CD4-positive, alpha-beta T cell treated with Interleukin-4 for 1 hour (primary cell): Measurements from ENCODE around the gene PWWP2A.
"Not testable (repeated sequence)": the region's sequence is repeated elsewhere in the genome, so short reads cannot be mapped to it uniquely, and the experiment has no call there.

Experiments
- DNase-seq, 2 donors: peaks; one replicate each; pipeline ENCODE4 v3.0.0-alpha.2; 2020 to 2022

PWWP2A gene

GRCh38 chr5:160119142-160119904, at the start of gene PWWP2A:
Gene PWWP2A (minus strand): TSS chr5:160119450. CDS start chr5:160119388, 62 bp downstream.
- peak; percentile 99 to 100 for DNase-seq

DNA sequence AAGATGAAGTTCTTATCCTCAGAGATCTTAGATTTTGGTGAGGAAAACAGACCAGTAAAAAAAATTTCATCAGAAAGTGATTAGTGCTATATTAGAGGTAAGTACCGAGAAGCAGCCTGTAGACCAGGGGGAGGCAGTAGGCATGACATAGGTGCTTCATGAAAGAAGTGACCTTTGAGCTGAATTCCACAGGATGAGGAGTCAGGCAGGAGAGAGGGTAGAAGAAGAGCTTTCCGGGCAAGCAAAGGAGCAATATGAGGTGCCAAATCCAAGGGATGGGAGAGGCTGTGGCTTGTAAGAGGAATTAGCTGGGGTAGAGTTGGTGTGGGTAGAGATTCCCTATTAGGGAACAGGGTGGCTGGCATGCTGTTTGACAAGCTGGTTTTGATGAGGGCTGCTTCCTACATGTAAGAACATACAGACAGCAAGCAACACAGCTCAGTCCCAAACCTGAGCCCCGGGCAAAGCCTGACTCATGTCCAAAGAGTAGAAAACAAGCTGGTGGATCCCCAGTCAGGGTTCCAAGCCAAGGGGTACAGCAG, 48.4 kb upstream of the PWWP2A start:
- DNase-seq = no peak

DNA sequence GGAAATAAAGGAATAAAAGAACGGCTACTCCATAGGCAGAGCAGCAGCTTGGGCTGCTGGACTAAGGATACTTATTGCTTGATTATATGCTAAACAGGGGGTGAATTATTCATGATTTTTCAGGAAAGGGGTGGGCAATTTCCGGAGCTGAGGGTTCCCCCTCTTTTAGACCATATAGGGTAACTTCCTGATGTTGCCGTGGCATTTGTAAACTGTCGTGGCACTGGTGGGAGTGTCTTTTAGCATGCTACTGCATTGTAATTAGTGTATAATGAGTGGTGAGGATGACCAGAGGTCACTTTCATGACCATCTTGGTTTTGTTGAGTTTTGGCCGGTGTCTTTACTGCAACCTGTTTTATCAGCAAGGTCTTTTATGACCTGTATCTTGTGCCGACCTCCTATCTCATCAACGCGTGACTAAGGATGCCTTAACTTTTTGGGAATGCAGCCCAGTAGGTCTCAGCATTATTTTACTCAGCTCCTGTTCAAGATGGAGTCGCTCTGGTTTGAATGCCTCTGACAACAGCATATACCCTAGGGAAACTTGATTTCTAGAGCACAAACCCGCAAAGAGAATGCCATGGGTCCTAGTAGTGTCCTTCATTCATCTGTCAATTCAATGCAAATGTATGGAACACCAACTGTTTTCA, 47.8 kb upstream of the PWWP2A start:
- DNase-seq = no peak

DNA sequence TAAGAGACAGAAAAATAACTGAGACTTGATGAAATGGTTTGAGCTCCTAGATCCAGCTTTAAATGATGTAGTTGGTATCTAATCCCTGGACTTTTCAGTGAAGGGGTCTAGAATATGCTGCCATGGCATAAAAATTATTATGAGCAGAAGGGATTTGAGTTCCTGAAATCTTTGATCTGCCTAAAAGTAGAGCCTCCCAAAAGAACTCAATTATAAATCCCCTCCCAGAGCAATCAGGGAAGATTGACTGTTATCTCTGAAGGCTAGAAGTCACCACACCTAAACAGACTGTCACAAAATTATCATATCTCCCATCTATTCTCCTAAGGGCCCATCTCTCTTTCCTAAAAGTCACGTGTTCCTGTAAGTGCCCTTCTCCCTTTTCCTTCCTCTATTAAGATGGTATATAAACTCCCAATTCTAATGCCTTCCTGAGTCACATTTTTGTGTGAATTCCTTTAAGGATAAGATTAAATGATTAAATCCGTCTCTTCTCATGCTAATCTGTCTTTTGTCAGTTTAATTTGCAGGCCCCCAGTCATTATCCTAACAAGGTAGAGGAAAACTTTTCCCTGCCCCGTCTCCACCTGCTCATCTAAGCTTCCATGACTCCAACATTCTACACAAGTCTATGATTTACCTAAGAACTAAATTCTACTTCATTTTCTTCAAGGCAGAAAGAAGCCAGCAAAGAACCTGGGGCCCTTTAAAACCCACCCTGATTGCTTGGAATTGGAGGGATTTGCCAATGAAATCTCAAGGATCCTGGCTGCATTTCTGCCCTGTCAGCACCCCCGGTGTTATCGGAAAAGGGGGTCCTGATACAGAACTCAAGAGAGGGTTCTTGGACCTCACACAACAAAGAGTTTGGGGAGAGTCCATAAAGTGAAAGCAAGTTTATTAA, 47.1 kb upstream of the PWWP2A start:
- DNase-seq = no peak

DNA sequence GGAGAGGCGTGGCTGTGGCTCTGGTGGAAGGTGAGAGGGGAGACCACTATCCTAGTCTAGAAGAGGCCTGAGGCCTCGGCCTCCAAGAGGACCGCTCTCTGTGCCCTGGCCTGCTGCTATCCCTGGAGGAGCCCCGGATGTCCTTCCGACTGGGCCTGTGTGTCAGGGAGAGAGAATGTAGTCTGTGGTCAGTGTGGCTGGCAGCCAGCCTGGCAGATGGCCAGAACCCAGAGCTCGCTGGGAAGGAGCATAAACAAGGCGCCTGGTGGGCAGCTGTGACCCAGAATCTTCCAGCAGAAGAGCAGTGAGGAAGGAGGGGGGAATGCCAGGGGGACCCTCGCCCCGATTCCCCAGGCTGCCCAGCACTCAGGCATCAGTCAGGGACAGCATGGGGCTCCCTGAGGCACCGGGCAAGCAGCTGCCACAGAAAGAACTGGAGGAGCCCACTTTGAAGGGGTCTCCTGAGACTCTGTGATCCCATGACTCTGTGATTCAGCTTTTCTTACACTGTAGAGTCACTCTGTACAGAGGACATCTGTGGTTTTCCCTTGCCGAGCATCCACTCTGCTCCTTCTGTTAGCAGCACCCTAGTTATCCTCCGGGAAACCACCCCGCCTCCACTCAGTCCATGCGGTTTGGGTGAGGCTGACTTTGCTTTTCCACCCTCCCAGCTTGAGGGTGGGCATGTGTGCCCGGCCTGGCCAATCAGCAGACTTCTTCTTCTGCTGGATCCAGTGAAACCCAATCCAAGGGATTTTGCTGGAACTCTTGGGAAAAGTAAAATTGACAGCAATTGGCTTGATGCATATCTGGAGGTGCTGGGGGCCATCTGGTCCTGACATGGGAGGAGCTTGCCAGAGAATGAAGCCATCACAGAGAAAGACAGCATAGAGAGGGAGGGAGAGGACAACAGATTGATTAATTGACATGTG, 46.2 kb upstream of the PWWP2A start:
- DNase-seq = no peak

DNA sequence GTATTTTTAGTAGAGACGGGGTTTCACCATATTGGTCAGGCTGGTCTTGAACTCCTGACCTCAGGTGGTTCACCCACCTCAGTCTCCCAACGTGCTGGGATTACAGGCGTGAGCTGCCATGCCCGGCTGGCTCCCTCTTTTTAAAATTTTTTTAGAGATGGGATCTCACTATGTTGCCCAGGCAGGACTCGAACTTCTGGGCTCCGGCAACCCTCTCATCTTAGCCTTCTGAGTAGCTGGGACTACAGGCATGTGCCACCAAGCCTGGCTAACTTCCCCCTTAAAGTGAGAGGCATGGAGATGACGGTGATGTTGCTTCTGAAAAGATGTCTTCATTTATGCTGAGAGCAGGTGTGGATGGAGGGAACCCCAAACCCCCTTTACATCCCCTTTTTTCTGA, 43.7 kb upstream of the PWWP2A start:
- DNase-seq = no peak

DNA sequence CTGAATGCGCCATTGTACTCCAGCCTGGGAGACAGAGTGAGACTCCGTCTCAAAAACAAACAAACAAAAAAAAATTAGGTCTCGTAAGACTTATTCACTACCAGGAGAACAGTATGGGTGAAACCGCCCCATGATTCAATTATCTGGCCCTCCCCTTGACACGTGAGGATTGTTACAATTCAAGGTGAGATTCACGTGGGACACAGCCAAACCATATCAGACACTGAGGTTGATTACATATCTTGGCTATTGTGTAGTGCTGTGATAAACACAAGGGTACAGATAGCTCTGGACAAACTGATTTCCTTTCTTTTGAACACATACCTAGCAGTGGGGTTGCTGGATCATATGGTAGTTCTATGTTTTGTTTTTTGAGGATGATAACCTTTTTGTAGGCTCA, 42.4 kb upstream of the PWWP2A start:
- DNase-seq = no peak

GRCh38 chr5:160160875-160161274, 41.6 kb upstream of the PWWP2A start:
- not testable (repeated sequence) for DNase-seq

DNA sequence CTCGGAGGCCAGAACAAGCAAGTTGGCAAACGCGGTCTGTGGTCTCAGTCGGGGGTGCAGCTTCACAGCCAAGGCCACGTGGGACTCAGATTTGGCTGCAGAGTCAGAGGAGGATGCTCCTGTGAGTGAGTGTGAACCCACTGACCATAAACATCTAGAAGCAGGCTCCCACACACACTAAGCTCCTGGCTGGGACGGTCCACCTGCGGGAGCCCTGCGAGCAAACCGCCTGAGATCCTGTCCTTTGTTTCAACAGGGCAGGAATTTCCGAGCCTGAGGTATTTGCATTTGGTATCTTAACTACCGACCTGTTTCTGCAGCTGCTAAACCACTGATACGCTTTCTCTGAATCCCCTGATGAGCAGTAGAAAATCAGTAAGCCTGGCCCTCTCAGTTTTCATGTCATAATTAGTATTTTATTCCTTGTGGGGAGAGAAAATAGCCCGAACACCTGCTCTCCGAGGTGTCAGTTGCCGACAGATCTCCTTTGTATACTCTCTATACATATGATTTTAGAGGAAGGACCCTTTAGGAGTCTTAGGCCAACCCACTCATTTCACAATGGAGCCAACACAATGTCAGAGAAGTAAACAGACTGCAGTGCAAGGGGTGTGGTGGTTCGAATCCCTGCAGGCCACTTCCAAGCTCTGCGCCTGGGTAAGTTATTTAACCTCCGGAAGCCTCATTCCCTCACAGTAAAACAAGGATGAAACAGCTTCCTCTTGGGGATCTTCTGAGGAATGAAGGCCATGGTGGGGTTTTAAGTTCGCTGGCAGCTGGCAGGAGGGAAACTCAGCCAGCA, 40.9 kb upstream of the PWWP2A start:
- no peak for DNase-seq

GRCh38 chr5:160158087-160158486, 38.8 kb upstream of the PWWP2A start:
- DNase-seq = no peak

DNA sequence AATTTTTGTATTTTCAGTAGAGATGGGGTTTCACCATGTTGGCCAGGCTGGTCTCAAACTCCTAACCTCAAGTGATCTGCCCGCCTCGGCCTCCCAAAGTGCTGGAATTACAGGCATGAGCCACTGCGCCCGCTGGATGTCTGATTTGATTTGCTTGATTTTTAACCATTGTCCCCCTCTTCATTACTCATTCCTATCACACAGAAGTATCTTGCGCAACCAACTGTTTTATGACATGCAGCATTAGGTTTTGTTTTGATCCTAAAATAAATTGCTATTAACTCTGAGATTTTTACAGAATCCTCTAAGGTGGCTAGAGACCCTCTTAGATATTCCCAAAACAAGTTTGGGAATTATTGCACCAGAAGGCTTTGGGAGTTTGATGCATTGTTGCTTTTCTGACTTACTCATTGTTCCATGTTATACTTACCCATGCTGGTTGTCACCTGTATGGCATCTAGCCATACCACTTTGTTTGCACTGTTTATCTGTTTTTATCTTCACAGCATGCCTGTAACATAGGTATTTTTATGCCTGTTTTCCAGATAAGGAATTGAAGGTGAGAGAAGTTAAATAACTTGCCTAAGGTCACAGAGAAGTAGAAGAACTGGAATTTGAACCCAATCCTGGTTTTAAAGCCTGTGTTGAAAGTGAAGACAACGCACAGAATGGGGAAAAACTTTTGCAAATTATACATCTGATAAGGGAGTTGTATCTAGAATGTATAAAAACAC, 35.9 kb upstream of the PWWP2A start:
- DNase-seq = no peak

DNA sequence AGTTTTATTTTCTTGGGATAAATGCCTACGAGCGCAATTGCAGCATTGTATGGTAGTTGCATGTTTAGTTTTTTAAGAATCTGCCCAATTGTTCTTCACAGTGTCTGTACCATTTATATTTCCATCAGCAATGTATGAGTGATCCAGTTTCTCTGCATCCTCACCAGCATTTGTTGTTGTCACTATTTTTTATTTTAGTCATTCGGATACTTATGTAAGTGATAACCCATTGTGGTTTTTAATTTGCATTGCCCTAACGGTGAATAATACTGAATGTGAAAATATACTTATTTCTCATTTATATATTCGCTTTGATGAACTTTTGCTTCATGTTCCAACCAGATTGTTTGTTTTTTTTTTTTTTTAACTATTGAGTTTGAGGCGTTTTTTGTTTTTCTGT, 33.7 kb upstream of the PWWP2A start:
- no peak for DNase-seq

DNA sequence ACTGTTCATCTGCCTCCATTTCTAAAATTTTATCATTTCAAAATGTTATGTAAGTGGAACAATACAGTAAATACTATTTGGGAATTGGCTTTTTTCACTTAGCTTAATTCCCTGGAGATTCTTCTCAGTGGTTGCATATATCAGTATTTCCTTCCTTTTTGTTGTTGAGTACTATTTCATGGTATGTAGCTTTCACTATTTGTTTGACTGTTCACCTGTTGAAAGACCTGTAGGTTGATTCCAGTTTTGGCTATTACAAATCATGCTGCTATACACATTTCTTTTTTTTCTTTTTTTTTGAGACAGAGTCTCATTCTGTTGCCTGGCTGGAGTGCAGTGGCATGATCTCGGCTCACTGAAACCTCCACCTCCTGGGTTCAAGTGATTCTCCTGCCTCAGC, 33.0 kb upstream of the PWWP2A start:
- no peak for DNase-seq

- DNase-seq = no peak
Observed at GRCh38 chr5:160151017-160151416, 31.8 kb upstream of the PWWP2A start.

GRCh38 chr5:160150381-160150780, 31.1 kb upstream of the PWWP2A start:
- DNase-seq = no peak

DNA sequence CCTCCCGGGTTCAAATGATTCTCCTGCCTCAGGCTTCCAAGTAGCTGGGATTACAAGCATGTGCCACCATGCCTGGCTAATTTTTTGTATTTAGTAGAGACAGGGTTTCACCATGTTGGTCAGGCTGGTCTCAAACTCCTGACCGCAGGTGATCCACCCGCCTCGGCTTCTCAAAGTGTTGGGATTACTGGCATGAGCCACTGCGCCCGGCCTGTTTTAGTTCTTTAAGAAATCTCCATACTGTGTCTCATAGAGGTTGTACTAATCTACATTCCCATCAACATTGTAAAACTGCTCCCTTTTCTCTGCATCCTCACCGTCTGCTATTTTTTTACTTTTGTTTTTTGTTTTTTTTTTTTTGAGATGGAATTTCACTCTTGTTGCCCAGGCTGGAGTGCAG, 25.2 kb upstream of the PWWP2A start:
- not testable (repeated sequence) for DNase-seq

DNA sequence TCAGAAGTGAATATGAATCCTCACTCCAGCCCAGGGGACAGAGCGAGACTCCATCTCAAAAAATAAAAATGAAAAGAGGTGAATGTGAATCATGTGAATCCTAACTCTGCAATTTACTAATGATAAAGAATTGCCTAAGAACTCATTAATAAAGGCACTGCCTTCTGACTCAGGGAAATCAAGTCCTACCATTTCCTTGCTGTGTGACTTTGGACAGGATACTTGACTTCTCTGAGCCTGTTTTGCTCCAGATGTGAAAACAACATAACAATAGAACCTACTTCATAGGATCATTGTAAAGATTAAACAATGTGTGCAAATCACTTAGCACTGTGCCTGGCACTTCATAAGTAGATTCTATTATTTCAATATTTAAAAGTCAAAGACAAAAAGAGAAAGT, 15.1 kb upstream of the PWWP2A start:
- no peak for DNase-seq

GRCh38 chr5:160133918-160134304, 14.7 kb upstream of the PWWP2A start:
- no peak for DNase-seq

DNA sequence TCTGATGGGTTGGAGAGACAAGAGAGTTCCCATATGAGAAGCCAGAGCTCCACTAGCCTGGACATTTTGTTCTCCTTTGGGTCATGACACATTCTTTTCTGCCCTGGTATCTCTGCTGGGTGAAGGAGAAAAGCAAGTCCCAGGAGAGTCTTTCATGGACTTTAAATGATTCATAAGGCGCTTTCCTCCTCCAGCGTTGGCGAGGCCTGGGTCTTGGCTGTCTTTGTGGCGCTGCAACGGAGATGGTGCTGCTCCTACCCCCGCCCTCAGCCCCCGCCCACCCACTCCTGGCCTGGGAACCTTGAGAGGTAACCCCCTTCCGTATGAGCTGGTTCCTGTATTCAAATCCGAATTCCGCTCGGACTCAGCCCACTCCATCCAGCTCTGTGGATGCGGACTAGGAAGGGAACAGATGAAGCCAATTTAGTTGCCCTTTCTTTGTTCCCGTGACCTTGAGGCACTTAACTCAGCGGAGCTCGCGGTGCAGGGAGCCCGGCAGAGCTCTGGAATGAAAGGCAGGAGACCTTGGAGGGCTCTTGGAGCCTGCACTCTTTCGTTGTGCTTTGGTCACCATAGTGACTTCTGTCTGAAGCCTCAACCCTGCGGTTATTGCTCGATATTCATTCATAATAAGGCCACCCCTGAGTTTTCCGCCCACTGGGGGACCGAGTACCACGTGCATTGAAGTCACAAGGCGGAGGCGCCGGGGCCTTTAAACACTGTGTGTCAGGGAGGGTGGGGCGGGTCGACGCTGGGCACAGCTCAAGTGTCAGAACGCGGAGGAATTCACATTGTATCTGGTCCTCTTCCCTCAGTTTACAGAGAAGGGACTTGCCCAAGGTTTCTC, 14.0 kb upstream of the PWWP2A start:
- no peak for DNase-seq

DNA sequence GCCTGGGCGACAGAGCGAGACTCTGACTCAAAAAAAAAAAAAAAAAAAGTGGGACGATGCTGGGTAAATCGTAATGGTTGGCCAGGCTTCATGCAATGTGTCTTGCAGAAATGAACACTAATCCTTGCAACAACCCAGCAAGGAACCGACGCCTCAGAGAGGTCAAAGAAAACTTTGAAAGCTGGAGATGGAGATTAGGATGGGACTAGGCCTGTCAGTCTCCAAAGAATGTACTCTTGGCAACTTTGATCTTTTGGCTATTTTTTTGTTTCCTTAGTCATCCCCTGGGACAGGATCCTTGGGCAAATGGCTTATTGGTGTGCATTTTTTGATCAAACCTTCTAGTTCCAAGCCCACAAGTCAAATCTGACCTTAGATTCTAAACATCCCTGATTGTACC, 10.6 kb upstream of the PWWP2A start:
- no peak for DNase-seq
